ENCODE results near the gene KCNC1. TPM values are rescaled to one million over a fixed set of nuclear protein-coding genes. Genes with fewer than 3 reads are reported as not detected.

Gene KCNC1
- total RNA-seq, 4 donors from 2014 or later = not detected

DNA sequence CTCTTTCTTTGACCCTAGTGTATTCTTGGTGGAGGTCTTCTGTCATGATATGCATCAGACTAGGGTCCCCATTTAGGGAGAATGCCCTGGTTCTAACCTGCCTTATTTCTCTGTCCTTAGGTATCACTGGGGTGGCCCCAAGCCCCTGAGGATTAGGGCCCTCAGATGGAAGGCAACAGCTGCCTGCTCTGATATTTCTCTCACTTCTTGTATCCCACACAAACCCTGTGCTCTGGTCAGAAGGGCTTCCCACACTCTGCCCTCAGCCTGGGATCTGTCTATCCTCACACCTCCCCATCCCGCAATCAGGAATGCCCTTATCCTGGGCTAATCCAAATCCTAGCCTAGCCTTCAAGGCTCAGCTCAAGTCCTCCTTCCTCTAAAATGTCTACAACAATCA is 75.5 kb downstream of the KCNC1 start:
- Histone ChIP-seq H3K27ac (replicated peaks in 1 of 4) (no peak overlapping the region), H3K36me3 (no peaks in the 10 kb centered on the region), H3K4me1 (peaks cover 20 to 52% (median 45%) of the 10 kb centered on the region in 4 donors), H3K27me3 (no peaks in the 10 kb centered on the region), H3K4me3 (no peak overlapping the region), H3K9me3 (no peaks in the 10 kb centered on the region)
- intact Hi-C loops (cut with DNase I) = no loop called here
- 100% methylated on average over 1 of the region's 1 CpG for WGBS
- TF ChIP-seq, protein P1, sequence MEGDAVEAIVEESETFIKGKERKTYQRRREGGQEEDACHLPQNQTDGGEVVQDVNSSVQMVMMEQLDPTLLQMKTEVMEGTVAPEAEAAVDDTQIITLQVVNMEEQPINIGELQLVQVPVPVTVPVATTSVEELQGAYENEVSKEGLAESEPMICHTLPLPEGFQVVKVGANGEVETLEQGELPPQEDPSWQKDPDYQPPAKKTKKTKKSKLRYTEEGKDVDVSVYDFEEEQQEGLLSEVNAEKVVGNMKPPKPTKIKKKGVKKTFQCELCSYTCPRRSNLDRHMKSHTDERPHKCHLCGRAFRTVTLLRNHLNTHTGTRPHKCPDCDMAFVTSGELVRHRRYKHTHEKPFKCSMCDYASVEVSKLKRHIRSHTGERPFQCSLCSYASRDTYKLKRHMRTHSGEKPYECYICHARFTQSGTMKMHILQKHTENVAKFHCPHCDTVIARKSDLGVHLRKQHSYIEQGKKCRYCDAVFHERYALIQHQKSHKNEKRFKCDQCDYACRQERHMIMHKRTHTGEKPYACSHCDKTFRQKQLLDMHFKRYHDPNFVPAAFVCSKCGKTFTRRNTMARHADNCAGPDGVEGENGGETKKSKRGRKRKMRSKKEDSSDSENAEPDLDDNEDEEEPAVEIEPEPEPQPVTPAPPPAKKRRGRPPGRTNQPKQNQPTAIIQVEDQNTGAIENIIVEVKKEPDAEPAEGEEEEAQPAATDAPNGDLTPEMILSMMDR (IDR thresholded peaks at IDR 0.05) = no peak
- TF ChIP-seq EP300 (IDR thresholded peaks at IDR 0.05) (no peak), POLR2A (IDR thresholded peaks at IDR 0.05; ENCODE audit: low read depth) (no peak)
- DNase-seq (ENCODE audit: extremely low spot score) = no peak

DNA sequence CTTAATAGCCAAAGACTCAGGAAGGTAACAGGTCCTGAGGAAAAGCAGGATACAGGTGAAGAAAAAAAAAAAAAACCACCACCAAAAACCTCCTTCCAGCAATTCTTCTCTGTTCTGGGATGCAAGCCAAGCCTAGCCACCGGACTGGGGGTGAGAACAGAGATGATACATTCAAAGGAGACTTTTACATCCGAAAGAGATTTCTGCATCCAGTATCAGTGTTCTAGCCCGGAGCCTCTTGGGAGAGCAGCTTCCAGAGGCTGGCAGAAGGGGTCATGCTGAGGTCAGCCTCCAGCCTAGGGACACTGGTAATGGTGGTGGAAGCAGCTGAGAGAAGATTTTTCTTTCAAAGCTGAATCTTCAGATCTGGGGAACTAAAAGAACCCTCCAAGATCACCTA is 76.2 kb downstream of the KCNC1 start:
- H3K4me1 ChIP-seq = peaks cover 20 to 52% (median 45%) of the 10 kb centered on the region in 4 donors
- no peak for TF ChIP-seq EP300 (IDR thresholded peaks at IDR 0.05)
- TF ChIP-seq POLR2AphosphoS5 (IDR thresholded peaks at IDR 0.05) = no peak
- TF ChIP-seq, protein P1 (IDR thresholded peaks at IDR 0.05) = no peak
- no peak for TF ChIP-seq POLR2A (IDR thresholded peaks at IDR 0.05; ENCODE audit: low read depth)
- WGBS = 12% methylated on average over 3 of the region's 3 CpGs
- intact Hi-C loops (cut with DNase I) = no loop called here
- H3K9me3 ChIP-seq = no peaks in the 10 kb centered on the region
- H3K4me3 ChIP-seq = no peak overlapping the region
- no peak for DNase-seq (ENCODE audit: extremely low spot score)
- no peak overlapping the region for H3K27ac ChIP-seq (replicated peaks in 1 of 4)
- no peaks in the 10 kb centered on the region for H3K36me3 ChIP-seq
- no peaks in the 10 kb centered on the region for H3K27me3 ChIP-seq

DNA sequence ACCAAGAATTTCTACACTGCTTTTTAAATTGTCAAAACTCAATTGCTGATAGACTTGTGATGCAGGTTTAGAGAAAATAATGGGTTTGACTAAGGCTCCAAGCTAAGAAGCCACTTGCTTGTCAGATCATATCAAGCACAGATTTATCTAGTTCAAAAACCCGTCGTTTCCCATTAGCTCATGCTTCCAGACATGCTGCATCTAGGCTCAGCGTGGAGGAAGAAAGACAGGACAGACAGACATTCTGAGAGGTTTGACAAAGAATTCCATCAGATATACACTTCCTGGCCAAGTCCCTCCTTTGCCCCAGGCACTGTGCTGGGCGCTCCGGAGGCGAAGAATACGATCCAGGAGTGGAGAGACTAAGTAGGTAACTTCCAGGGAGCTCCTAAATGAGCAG is 76.8 kb downstream of the KCNC1 start:
- WGBS = 88% methylated on average over 7 of the region's 7 CpGs
- Histone ChIP-seq H3K9me3 (no peaks in the 10 kb centered on the region), H3K4me1 (peaks cover 20 to 52% (median 47%) of the 10 kb centered on the region in 4 donors), H3K36me3 (no peaks in the 10 kb centered on the region), H3K27me3 (no peaks in the 10 kb centered on the region), H3K27ac (replicated peaks in 1 of 4) (no peak overlapping the region), H3K4me3 (no peak overlapping the region)
- TF ChIP-seq POLR2AphosphoS5 (IDR thresholded peaks at IDR 0.05) (no peak), POLR2A (IDR thresholded peaks at IDR 0.05; ENCODE audit: low read depth) (no peak), EP300 (IDR thresholded peaks at IDR 0.05) (no peak)
- TF ChIP-seq, protein P1 (IDR thresholded peaks at IDR 0.05) = no peak
- no peak for DNase-seq (ENCODE audit: extremely low spot score)
- intact Hi-C loops (cut with DNase I) = no loop called here

DNA sequence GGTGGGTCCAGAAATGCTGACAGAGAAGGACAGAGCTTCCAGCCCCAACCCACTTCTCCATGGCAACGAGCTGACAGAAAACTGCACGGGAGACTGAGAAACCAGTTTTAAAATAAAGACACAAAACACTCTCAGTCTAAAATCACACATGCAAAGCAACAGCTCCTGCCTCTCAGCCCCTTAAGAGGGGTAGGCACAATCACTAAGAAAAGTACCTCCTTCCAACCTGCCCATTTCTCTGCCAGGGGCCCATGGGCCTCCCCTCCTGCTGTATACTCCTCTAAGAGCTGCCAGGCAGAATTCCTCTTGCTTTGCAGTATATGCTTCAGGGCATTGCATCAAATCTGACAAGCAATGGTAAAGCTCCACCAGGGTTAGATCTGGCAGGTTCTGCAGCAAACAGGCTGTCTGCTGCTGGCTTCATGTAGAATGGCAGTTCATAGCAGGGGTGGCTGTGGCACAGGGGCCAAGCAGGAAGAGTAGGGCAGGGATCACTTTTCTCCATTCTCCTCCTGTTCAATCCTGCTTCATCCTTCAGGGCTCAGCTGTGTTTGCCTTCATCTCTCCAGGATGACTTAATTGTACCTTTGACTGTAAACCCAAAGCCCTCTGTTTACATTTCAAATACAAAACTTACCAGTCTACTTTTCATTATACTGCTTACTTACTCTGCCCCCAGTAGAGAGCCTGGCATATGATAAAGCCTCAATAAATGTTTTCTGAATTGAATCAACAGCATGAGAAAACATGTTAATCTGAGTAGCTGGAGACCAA is 77.7 kb downstream of the KCNC1 start:
- Histone ChIP-seq H3K27ac (replicated peaks in 1 of 4) (peak overlapping the region in 2 of 4 donors; percentile 4 to 21), H3K27me3 (no peaks in the 10 kb centered on the region), H3K4me3 (no peak overlapping the region), H3K4me1 (peaks cover 20 to 54% (median 48%) of the 10 kb centered on the region in 4 donors), H3K9me3 (no peaks in the 10 kb centered on the region), H3K36me3 (no peaks in the 10 kb centered on the region)
- DNase-seq (ENCODE audit: extremely low spot score) = no peak
- 31% methylated on average over 2 of the region's 2 CpGs for WGBS
- intact Hi-C loops (cut with DNase I) = no loop called here
- TF ChIP-seq POLR2AphosphoS5 (IDR thresholded peaks at IDR 0.05) (no peak), EP300 (IDR thresholded peaks at IDR 0.05) (no peak), POLR2A (IDR thresholded peaks at IDR 0.05; ENCODE audit: low read depth) (no peak)
- TF ChIP-seq, protein P1 (IDR thresholded peaks at IDR 0.05) = no peak

DNA sequence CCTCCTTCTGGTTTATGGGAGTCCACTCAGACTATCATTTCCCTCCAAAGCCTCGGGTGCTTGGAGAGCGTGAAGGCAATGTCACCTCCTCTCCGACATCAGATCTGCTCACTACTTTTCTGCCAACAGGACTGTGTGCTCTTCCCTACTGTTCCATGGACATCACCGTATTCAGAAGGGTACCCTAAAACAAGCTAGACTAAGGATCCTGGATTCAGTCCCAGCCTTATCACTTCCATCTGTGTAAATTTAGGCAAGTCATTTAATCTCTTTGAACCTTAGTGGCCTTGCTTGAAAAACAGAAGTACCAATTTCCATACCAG is 78.2 kb downstream of the KCNC1 start:
- H3K4me1 ChIP-seq = peaks cover 20 to 54% (median 48%) of the 10 kb centered on the region in 4 donors
- WGBS = 67% methylated on average over 4 of the region's 4 CpGs
- no peak for DNase-seq (ENCODE audit: extremely low spot score)
- TF ChIP-seq, protein P1 (IDR thresholded peaks at IDR 0.05) = no peak
- TF ChIP-seq POLR2AphosphoS5 (IDR thresholded peaks at IDR 0.05) (no peak), EP300 (IDR thresholded peaks at IDR 0.05) (no peak), POLR2A (IDR thresholded peaks at IDR 0.05; ENCODE audit: low read depth) (no peak)
- peak overlapping the region in 2 of 4 donors; percentile 4 to 21 for H3K27ac ChIP-seq (replicated peaks in 1 of 4)
- H3K27me3 ChIP-seq = no peaks in the 10 kb centered on the region
- intact Hi-C loops (cut with DNase I) = no loop called here
- H3K9me3 ChIP-seq = no peaks in the 10 kb centered on the region
- H3K36me3 ChIP-seq = no peaks in the 10 kb centered on the region
- H3K4me3 ChIP-seq = no peak overlapping the region

All from esophagus muscularis mucosa (tissue), 4 donors.